NOMO-1 (cell line): ENCODE measurements around the gene ARL6IP6.
"Not testable (repeated sequence)": the region's sequence is repeated elsewhere in the genome, so short reads cannot be mapped to it uniquely, and the experiment has no call there.

Experiments used
- DNase-seq, 2 experiments: peaks; one replicate each; lab custom pipeline; 2025; ENCODE audit not compliant: unreplicated experiment in 2 of 2; lab: John Stamatoyannopoulos, UW

Gene ARL6IP6

GRCh38 chr2:152720794-152721193 is 2.4 kb downstream of the ARL6IP6 start:
- DNase-seq, result no peak

- DNase-seq, result not testable (repeated sequence)
These were observed 4.2 kb downstream of the ARL6IP6 start for GRCh38 chr2:152722639-152723038.

GRCh38 chr2:152723918-152724317 is 5.5 kb downstream of the ARL6IP6 start:
- no peak for DNase-seq

- peak; percentile 20 to 38 for DNase-seq
These were observed 11.4 kb downstream of the ARL6IP6 start for GRCh38 chr2:152729844-152730243.

GRCh38 chr2:152730591-152731333 is 12.3 kb downstream of the ARL6IP6 start:
- DNase-seq, result peak; percentile 47 to 77

- DNase-seq, result not testable (repeated sequence)
These were observed 19.1 kb downstream of the ARL6IP6 start for GRCh38 chr2:152737509-152737908.

- no peak for DNase-seq
These were observed 20.0 kb downstream of the ARL6IP6 start for GRCh38 chr2:152738438-152738837.

- DNase-seq, result not testable (repeated sequence)
These were observed 21.3 kb downstream of the ARL6IP6 start for GRCh38 chr2:152739705-152740104.

GRCh38 chr2:152740743-152741328 is 22.4 kb downstream of the ARL6IP6 start:
- peak; percentile 9 to 50 for DNase-seq

GRCh38 chr2:152743002-152743401 is 24.6 kb downstream of the ARL6IP6 start:
- DNase-seq, result no peak

- DNase-seq, result not testable (repeated sequence)
These were observed 29.3 kb downstream of the ARL6IP6 start for GRCh38 chr2:152747751-152748150.

GRCh38 chr2:152755029-152755428 is 36.6 kb downstream of the ARL6IP6 start:
- no peak for DNase-seq

GRCh38 chr2:152759290-152760072 is 41.1 kb downstream of the ARL6IP6 start:
- DNase-seq, result no peak

- no peak for DNase-seq
These were observed 42.8 kb downstream of the ARL6IP6 start for GRCh38 chr2:152761214-152761613.

GRCh38 chr2:152762202-152762601 is 43.8 kb downstream of the ARL6IP6 start:
- no peak for DNase-seq

GRCh38 chr2:152763208-152763607 is 44.8 kb downstream of the ARL6IP6 start:
- DNase-seq, result not testable (repeated sequence)

- no peak for DNase-seq
These were observed 45.2 kb downstream of the ARL6IP6 start for GRCh38 chr2:152763651-152764050.

- DNase-seq, result no peak
These were observed 48.5 kb downstream of the ARL6IP6 start for GRCh38 chr2:152766928-152767327.

GRCh38 chr2:152781175-152781574 is 62.8 kb downstream of the ARL6IP6 start:
- DNase-seq, result no peak

- DNase-seq, result no peak
These were observed 63.8 kb downstream of the ARL6IP6 start for GRCh38 chr2:152782171-152782570.

- DNase-seq, result no peak
These were observed 72.5 kb downstream of the ARL6IP6 start for GRCh38 chr2:152790883-152791282.

GRCh38 chr2:152791979-152792378 is 73.6 kb downstream of the ARL6IP6 start:
- DNase-seq, result no peak
